DLD1 (cell line): Measurements from ENCODE around the gene NPHP1.
"Not testable (repeated sequence)": the region's sequence is repeated elsewhere in the genome, so short reads cannot be mapped to it uniquely, and the experiment has no call there.

Source experiments
- in situ Hi-C: cut with HindIII; loops from 2 replicates; pipeline ENCODE4 v1.10.0; 2017; ENCODE audit warnings: low sequenced_read_pairs

NPHP1 gene

GRCh38 chr2:110131166-110131565 is 73.6 kb downstream of the NPHP1 start:
- in situ Hi-C loops, result no loop called here

- in situ Hi-C loops, result no loop called here
Measured at GRCh38 chr2:110130757-110131156, 74.1 kb downstream of the NPHP1 start.

- in situ Hi-C loops, result no loop called here
Measured at GRCh38 chr2:110126906-110127305, 77.9 kb downstream of the NPHP1 start.

- in situ Hi-C loops, result no loop called here
Measured at GRCh38 chr2:110126086-110126773, 78.6 kb downstream of the NPHP1 start.

GRCh38 chr2:110124939-110125691 is 79.7 kb downstream of the NPHP1 start:
- in situ Hi-C loops, result no loop called here

GRCh38 chr2:110124038-110124825 is 80.6 kb downstream of the NPHP1 start:
- in situ Hi-C loops, result no loop called here

GRCh38 chr2:110121592-110121991 is 83.2 kb downstream of the NPHP1 start:
- in situ Hi-C loops, result no loop called here

- in situ Hi-C loops, result no loop called here
Measured at GRCh38 chr2:110121052-110121334, 83.8 kb downstream of the NPHP1 start.

GRCh38 chr2:110120171-110121051 is 84.4 kb downstream of the NPHP1 start:
- in situ Hi-C loops, result no loop called here

- in situ Hi-C loops, result no loop called here
Measured at GRCh38 chr2:110116033-110116710, 88.6 kb downstream of the NPHP1 start.

- in situ Hi-C loops, result no loop called here
Measured at GRCh38 chr2:110115291-110116032, 89.4 kb downstream of the NPHP1 start, which contains the start of gene MALL. Gene MALL, minus strand, starts transcription at chr2:110115822. Its CDS starts 30 bp downstream, at chr2:110115792.

- in situ Hi-C loops, result no loop called here
Measured at GRCh38 chr2:110114831-110115255, 90.0 kb downstream of the NPHP1 start.

- in situ Hi-C loops, result no loop called here
Measured at GRCh38 chr2:110113961-110114591, 90.7 kb downstream of the NPHP1 start.

GRCh38 chr2:110108291-110108690 is 96.5 kb downstream of the NPHP1 start:
- in situ Hi-C loops, result not testable (repeated sequence)

GRCh38 chr2:110107092-110108079 is 97.4 kb downstream of the NPHP1 start:
- in situ Hi-C loops, result no loop called here

- in situ Hi-C loops, result no loop called here
Measured at GRCh38 chr2:110106642-110107041, 98.2 kb downstream of the NPHP1 start.

GRCh38 chr2:110105608-110106467 is 99.0 kb downstream of the NPHP1 start:
- in situ Hi-C loops, result no loop called here
